Uterus (tissue), 4 donors: ENCODE data around the gene LIMCH1. TPM values are rescaled to one million over a fixed set of nuclear protein-coding genes. Genes with fewer than 3 reads are reported as not detected.

ENCODE experiments used
- DNase-seq, 2 donors: peaks; one replicate each; pipeline ENCODE4 v3.0.0-alpha.2; 2019 to 2020
- H3K27ac ChIP-seq, 2 donors: fragments of 200-600 bp; sonication (generic); 1 replicate in 1 of 2; 2 replicates in 1 of 2; pipeline ENCODE4 v1.5.1; 2016 to 2018
- H3K27me3 ChIP-seq, 2 donors: fragments of 200-600 bp; sonication (generic); one replicate each; pipeline ENCODE4 v1.5.1; 2018 to 2019; ENCODE audit warnings: control low read depth in 1 of 2
- H3K36me3 ChIP-seq, 2 donors: fragments of 200-600 bp; sonication (generic); one replicate each; pipeline ENCODE4 v1.5.1; 2019; ENCODE audit warnings: control low read depth in 1 of 2
- H3K4me1 ChIP-seq, 2 donors: fragments of 200-600 bp; sonication (generic); one replicate each; pipeline ENCODE4 v1.5.1; 2018 to 2019; ENCODE audit warnings: control low read depth in 1 of 2
- H3K4me3 ChIP-seq, 2 donors: fragments of 200-600 bp; sonication (generic); 1 replicate in 1 of 2; 2 replicates in 1 of 2; pipeline ENCODE4 v1.5.1; 2018 to 2019; ENCODE audit warnings: mild to moderate bottlenecking in 1 of 2
- H3K9me3 ChIP-seq, 2 donors: fragments of 200-600 bp; sonication (generic); one replicate each; pipeline ENCODE4 v1.5.1; 2019; ENCODE audit warnings: control low read depth in 1 of 2
- POLR2A ChIP-seq, 2 donors: fragments of 450-650 bp; IDR thresholded peaks; one replicate each; pipeline ENCODE4 v1.6.1; 2016; ENCODE audit warnings: antibody characterized with exemption in 2 of 2, mild to moderate bottlenecking in 1 of 2, moderate library complexity in 1 of 2
- intact Hi-C: fragments of 100-400 bp; cut with DNase I; formaldehyde crosslinking; loops from one replicate; pipeline ENCODE4 v1.15.1; 2023; ENCODE audit warnings: low total_unique reads
- total RNA-seq, 4 donors: library from RNA; depleted of rRNA in 3 of 4; stranded (reverse); fragments of >200 nt in 3 of 4; gene quantifications; one replicate each; pipeline versions ENCODE4 v1.1.0 to v1.2.4, GENCODE V29; 2014 to 2023
- TF ChIP-seq, protein P1 (sequence below), 4 experiments: fragments of 200-600 bp in 2 of 4; fragments of 450-650 bp in 2 of 4; sonication (generic) in 2 of 4; IDR thresholded peaks; one replicate each; pipeline ENCODE4 v1.5.1; 2016 to 2019; ENCODE audit warnings: antibody characterized with exemption in 4 of 4, mild to moderate bottlenecking in 2 of 4, moderate library complexity in 1 of 4
- donor health status: DM: yes; HTN: yes; CAD: no.

The LIMCH1 gene
- total RNA-seq, 4 donors from 2014 or later = 12.9 to 49.5 (median 28.2) TPM

DNA sequence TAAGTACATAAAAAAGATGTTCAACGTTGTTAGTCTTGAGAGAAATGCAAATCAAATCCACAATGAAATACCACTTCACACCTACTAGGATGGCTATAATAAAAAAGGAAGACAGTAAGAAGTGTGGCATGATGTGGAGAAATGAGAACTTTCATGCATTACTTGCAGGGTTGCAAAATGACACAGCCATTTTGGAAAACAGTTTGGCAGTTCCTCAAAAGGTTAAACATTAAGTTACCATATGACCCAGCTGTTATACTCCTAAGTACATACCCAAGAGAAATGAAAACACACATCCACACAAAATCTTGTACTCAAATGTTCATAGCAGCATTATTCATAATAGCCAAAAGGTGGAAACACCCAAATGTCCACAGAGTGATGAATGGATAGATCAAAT lies 25.8 kb upstream of the LIMCH1 start:
- no peaks in the 10 kb centered on the region for H3K36me3 ChIP-seq
- TF ChIP-seq, protein P1, sequence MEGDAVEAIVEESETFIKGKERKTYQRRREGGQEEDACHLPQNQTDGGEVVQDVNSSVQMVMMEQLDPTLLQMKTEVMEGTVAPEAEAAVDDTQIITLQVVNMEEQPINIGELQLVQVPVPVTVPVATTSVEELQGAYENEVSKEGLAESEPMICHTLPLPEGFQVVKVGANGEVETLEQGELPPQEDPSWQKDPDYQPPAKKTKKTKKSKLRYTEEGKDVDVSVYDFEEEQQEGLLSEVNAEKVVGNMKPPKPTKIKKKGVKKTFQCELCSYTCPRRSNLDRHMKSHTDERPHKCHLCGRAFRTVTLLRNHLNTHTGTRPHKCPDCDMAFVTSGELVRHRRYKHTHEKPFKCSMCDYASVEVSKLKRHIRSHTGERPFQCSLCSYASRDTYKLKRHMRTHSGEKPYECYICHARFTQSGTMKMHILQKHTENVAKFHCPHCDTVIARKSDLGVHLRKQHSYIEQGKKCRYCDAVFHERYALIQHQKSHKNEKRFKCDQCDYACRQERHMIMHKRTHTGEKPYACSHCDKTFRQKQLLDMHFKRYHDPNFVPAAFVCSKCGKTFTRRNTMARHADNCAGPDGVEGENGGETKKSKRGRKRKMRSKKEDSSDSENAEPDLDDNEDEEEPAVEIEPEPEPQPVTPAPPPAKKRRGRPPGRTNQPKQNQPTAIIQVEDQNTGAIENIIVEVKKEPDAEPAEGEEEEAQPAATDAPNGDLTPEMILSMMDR (IDR thresholded peaks at IDR 0.05) = no peak
- TF ChIP-seq POLR2A (IDR thresholded peaks at IDR 0.05) = no peak
- intact Hi-C loops = no loop called here
- H3K4me3 ChIP-seq = no peak overlapping the region
- no peaks in the 10 kb centered on the region for H3K9me3 ChIP-seq
- no peak overlapping the region for H3K27ac ChIP-seq
- no peaks in the 10 kb centered on the region for H3K27me3 ChIP-seq
- no peaks in the 10 kb centered on the region for H3K4me1 ChIP-seq
- no peak for DNase-seq

DNA sequence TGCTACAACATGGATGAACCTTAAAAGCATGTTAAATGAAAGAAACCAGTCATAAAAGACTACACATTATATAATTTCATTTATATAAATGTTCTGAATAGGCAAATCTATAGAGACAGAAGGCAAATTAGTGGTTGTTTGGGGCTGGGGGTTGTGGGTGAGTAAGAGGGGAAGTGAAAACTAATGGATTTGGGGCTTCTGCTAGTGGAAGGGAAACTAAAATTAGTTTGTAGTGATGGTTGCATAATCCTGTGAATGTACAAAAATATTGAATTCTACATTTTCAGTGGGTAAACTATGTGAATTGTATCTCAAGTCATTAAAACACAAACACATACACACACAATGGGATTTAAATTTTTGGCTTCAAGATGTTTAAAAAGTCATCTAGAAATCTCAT lies 25.4 kb upstream of the LIMCH1 start:
- H3K36me3 ChIP-seq = no peaks in the 10 kb centered on the region
- no peaks in the 10 kb centered on the region for H3K4me1 ChIP-seq
- H3K4me3 ChIP-seq = no peak overlapping the region
- intact Hi-C loops = no loop called here
- no peak overlapping the region for H3K27ac ChIP-seq
- no peak for DNase-seq
- no peaks in the 10 kb centered on the region for H3K9me3 ChIP-seq
- TF ChIP-seq POLR2A (IDR thresholded peaks at IDR 0.05) = no peak
- TF ChIP-seq, protein P1 (IDR thresholded peaks at IDR 0.05) = no peak
- H3K27me3 ChIP-seq = no peaks in the 10 kb centered on the region

DNA sequence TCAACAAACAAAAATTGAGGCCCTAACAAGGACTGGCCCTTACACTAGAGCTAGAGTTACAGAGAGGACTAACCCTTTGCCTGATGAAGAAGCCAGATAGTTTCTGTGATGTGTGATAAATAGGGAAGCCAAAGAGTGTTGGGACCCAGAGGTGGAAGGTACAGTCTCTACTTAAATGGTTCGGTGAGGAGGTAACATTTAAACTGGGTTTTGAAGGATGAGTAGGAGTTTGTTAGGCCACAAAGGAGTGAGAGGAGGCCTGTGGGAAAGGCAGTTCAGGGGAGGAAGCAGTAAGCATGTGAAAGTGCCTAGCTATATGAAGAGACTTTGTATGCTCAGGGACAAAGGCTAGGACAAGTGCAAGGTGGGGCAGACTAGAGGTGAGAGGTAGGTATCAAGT lies 23.8 kb upstream of the LIMCH1 start:
- Histone ChIP-seq H3K36me3 (no peaks in the 10 kb centered on the region), H3K27me3 (no peaks in the 10 kb centered on the region), H3K27ac (no peak overlapping the region), H3K4me3 (no peak overlapping the region), H3K9me3 (no peaks in the 10 kb centered on the region), H3K4me1 (no peaks in the 10 kb centered on the region)
- no peak for DNase-seq
- intact Hi-C loops = no loop called here
- TF ChIP-seq POLR2A (IDR thresholded peaks at IDR 0.05) = no peak
- TF ChIP-seq, protein P1 (IDR thresholded peaks at IDR 0.05) = no peak

DNA sequence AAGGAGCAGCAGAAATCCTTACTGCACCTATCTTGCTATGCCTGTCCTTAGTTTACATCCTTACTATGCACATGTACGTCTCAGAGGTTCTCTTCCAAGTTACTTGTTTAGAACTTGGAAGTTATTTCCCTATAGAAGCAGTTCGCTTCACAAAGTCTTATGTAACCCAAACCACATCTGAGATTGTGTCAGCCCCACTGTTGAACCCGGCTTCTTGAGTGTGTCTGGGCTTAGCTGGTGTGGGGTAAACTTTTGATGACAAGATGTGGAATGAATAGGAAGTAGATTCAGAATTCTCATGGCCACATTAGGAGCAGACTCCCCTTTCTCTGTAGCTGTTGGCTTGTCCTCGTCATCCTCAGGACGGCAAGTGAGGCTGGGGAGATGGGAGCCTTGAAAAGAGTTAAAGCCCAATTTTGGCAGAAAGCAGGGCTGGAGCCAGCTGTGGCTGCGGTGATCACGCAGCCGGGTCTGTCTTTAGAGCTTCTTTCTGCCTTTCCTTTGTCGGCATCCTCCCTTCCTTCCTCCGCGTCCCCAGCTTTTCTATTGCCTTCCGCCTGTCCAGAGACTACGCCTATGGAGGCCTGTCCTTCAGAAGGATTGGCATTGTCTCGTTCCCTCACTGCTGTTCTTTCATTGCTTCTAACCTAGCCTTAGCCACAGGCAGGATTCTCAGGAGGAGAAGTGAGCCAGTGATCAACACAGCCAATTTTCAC lies 23.0 kb upstream of the LIMCH1 start:
- TF ChIP-seq POLR2A (IDR thresholded peaks at IDR 0.05) = no peak
- TF ChIP-seq, protein P1 (IDR thresholded peaks at IDR 0.05) = no peak
- no peak overlapping the region for H3K27ac ChIP-seq
- H3K27me3 ChIP-seq = no peaks in the 10 kb centered on the region
- intact Hi-C loops = no loop called here
- H3K9me3 ChIP-seq = no peaks in the 10 kb centered on the region
- no peaks in the 10 kb centered on the region for H3K4me1 ChIP-seq
- DNase-seq = no peak
- H3K4me3 ChIP-seq = no peak overlapping the region
- no peaks in the 10 kb centered on the region for H3K36me3 ChIP-seq

DNA sequence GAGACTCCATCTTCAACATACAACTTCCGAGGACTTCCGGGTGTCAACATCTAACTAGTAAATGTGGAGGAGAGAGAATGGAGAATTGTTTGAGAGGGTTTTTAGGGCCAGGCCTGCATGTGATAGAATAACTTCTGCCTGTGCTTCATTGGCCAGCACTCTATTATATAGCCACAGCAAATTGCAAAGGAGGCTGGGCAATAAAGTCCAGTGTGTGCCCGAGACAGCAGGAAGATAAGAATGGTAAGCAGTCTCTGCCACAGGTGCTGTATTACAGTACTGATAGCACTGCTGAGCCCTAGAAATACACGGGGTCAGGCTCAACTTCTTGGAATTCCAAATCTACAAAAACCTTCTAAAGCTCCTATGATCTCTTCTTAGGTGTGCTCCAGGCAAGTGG lies 20.8 kb upstream of the LIMCH1 start:
- Histone ChIP-seq H3K36me3 (no peaks in the 10 kb centered on the region), H3K27me3 (no peaks in the 10 kb centered on the region), H3K4me1 (no peaks in the 10 kb centered on the region), H3K9me3 (no peaks in the 10 kb centered on the region), H3K27ac (no peak overlapping the region), H3K4me3 (no peak overlapping the region)
- DNase-seq = no peak
- TF ChIP-seq, protein P1 (IDR thresholded peaks at IDR 0.05) = no peak
- TF ChIP-seq POLR2A (IDR thresholded peaks at IDR 0.05) = no peak
- intact Hi-C loops = no loop called here
